Measurements from ENCODE around the gene ST6GALNAC3. TPM values are rescaled to one million over a fixed set of nuclear protein-coding genes. Genes with fewer than 3 reads are reported as not detected.

The ST6GALNAC3 gene
- total RNA-seq, 2 donors from 2014 or later = 2.5 to 5.7 TPM

DNA sequence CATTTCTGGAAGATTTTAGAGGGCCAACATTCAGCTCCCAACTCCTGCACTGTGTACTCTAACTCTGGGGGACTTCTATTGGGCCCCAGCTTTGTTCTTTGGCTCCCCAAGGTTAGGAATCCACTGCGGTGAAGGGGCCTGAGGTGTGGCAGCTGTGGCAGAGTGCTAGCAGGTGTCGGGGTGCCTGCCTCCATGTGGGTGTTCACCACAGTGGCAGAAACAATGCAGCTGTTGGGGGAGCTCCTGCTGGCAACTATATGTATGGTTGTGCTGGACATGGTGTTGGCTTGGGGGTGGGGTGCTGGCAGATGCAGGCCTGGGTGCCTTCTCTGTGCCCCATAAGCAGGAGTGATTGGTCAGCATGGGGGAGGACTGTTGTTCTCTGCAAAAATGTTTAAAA, 95.5 kb downstream of the ST6GALNAC3 start:
- no peak for DNase-seq
- H3K4me1 ChIP-seq = no peaks in the 10 kb centered on the region
- H3K9ac ChIP-seq (ENCODE audit: low read depth in 2 of 2, low read length in 2 of 2) = no peak overlapping the region
- H3K9me3 ChIP-seq = no peaks in the 10 kb centered on the region
- H3K4me3 ChIP-seq = no peak overlapping the region
- H3K27me3 ChIP-seq = no peaks in the 10 kb centered on the region
- TF ChIP-seq, protein P1, sequence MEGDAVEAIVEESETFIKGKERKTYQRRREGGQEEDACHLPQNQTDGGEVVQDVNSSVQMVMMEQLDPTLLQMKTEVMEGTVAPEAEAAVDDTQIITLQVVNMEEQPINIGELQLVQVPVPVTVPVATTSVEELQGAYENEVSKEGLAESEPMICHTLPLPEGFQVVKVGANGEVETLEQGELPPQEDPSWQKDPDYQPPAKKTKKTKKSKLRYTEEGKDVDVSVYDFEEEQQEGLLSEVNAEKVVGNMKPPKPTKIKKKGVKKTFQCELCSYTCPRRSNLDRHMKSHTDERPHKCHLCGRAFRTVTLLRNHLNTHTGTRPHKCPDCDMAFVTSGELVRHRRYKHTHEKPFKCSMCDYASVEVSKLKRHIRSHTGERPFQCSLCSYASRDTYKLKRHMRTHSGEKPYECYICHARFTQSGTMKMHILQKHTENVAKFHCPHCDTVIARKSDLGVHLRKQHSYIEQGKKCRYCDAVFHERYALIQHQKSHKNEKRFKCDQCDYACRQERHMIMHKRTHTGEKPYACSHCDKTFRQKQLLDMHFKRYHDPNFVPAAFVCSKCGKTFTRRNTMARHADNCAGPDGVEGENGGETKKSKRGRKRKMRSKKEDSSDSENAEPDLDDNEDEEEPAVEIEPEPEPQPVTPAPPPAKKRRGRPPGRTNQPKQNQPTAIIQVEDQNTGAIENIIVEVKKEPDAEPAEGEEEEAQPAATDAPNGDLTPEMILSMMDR (IDR thresholded peaks at IDR 0.05) = no peak
- H3K36me3 ChIP-seq = no peaks in the 10 kb centered on the region
- no peak overlapping the region for H3K27ac ChIP-seq
- intact Hi-C loops (cut with DNase I) = no loop called here

DNA sequence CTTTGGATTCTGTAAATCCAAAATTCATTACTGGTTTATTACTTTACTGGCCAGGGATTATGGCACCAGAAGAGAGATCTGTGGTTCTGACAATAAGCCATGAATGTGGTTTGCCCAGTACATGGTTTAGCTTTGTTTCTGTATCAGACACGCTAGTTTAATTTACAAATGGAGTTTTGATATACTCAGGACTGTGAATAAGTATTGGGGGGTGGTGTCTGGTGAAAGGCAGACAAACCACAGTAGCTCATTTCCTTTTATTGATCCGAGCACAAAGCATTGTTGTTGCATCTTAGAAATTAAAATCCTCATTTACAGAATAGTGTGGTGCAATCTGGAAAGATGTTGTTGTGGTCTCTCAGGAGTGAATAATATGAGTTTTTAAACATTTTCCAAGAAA, 96.0 kb downstream of the ST6GALNAC3 start:
- no peaks in the 10 kb centered on the region for H3K36me3 ChIP-seq
- intact Hi-C loops (cut with DNase I) = no loop called here
- TF ChIP-seq, protein P1 (IDR thresholded peaks at IDR 0.05) = no peak
- no peak overlapping the region for H3K27ac ChIP-seq
- no peaks in the 10 kb centered on the region for H3K27me3 ChIP-seq
- no peak overlapping the region for H3K4me3 ChIP-seq
- no peaks in the 10 kb centered on the region for H3K9me3 ChIP-seq
- H3K9ac ChIP-seq (ENCODE audit: low read depth in 2 of 2, low read length in 2 of 2) = no peak overlapping the region
- no peaks in the 10 kb centered on the region for H3K4me1 ChIP-seq
- no peak for DNase-seq

DNA sequence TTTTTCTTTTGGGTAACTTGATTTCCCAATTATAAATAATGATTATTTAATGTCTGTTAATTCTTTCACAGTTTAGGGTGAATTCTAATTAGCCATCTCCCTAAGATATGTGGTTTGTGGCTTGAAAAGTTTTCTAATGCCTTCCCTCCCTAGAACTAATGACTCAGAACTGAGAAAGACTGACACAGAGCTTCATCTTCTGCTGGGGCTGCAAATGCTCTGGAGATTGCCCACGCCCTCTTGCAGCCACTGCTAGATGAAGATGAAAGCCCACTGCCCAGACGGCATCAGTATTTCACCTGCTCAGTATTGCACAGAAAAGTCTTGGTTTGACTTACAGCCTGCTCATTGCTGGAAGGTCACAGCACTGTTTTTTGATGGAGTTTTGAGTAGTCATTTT, 101.5 kb downstream of the ST6GALNAC3 start:
- no peaks in the 10 kb centered on the region for H3K36me3 ChIP-seq
- no peak overlapping the region for H3K27ac ChIP-seq
- H3K4me3 ChIP-seq = no peak overlapping the region
- TF ChIP-seq, protein P1 (IDR thresholded peaks at IDR 0.05) = no peak
- no peaks in the 10 kb centered on the region for H3K9me3 ChIP-seq
- intact Hi-C loops (cut with DNase I) = no loop called here
- H3K4me1 ChIP-seq = no peaks in the 10 kb centered on the region
- DNase-seq = no peak
- H3K27me3 ChIP-seq = no peaks in the 10 kb centered on the region
- no peak overlapping the region for H3K9ac ChIP-seq (ENCODE audit: low read depth in 2 of 2, low read length in 2 of 2)

DNA sequence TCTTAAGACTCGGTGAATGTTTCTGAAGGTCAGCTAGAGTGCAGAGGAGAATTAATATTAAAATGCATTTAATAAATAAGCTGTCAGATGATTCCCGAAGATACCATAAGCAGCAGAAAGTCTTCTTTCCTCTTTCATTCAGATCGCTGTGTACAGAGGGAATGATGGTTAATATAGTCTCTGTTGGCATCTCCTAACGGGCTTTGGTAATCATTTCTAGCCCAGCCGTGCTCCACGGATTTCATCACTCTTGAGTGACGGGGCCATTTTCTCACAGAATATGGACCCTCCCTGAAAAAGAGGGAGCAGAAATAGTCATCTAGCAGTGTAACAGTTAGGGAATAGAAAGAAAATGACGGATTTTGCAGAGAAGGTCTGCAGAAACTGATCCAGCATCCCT, 103.1 kb downstream of the ST6GALNAC3 start:
- H3K27me3 ChIP-seq = no peaks in the 10 kb centered on the region
- TF ChIP-seq, protein P1 (IDR thresholded peaks at IDR 0.05) = no peak
- no peaks in the 10 kb centered on the region for H3K36me3 ChIP-seq
- H3K27ac ChIP-seq = no peak overlapping the region
- H3K9me3 ChIP-seq = no peaks in the 10 kb centered on the region
- H3K4me3 ChIP-seq = no peak overlapping the region
- intact Hi-C loops (cut with DNase I) = no loop called here
- H3K9ac ChIP-seq (ENCODE audit: low read depth in 2 of 2, low read length in 2 of 2) = no peak overlapping the region
- no peak for DNase-seq
- no peaks in the 10 kb centered on the region for H3K4me1 ChIP-seq

DNA sequence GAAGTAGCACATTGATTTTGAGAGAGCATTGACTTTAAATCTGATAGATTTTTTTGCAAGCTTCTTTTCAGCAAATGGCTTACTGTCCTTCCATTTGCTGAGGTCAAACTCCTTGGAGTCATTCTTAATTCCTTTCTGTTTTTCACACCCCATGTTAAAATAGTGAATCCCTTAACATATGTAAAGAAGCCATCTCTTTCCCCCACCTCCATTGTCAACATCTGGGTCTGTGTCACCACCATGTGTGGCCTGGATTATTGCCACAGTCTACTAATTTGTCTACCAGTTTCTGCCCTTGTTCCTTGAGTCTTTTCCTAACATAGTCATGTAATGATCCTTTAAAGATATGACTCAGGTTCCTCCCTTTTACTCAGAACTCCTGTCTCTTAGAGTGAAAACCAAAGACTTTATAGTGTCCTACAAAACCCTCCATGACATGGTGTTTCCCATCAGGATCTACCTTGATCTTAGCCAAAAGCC, 104.7 kb downstream of the ST6GALNAC3 start:
- no peak for DNase-seq

More for the DNA sequence above, 104.7 kb downstream of the ST6GALNAC3 start:
- H3K9ac ChIP-seq (ENCODE audit: low read depth in 2 of 2, low read length in 2 of 2) = no peak overlapping the region
- H3K9me3 ChIP-seq = no peaks in the 10 kb centered on the region
- H3K36me3 ChIP-seq = no peaks in the 10 kb centered on the region
- H3K27ac ChIP-seq = no peak overlapping the region
- no peaks in the 10 kb centered on the region for H3K27me3 ChIP-seq
- H3K4me1 ChIP-seq = no peaks in the 10 kb centered on the region
- intact Hi-C loops (cut with DNase I) = no loop called here
- no peak overlapping the region for H3K4me3 ChIP-seq
- TF ChIP-seq, protein P1 (IDR thresholded peaks at IDR 0.05) = no peak

All from colonic mucosa (tissue), 4 donors.